Ishikawa (cell line): ENCODE data around the gene MPLKIP.

Source experiments
- CREB1 ChIP-seq: IDR thresholded peaks from 2 replicates; pipeline ENCODE4 v1.6.1; 2012; ENCODE audit warnings: low read depth
- EP300 ChIP-seq: IDR thresholded peaks from 2 replicates; pipeline ENCODE4 v1.6.1; 2012; ENCODE audit warnings: borderline replicate concordance
- NFIC ChIP-seq: IDR thresholded peaks from 2 replicates; pipeline ENCODE4 v1.6.1; 2012
- YY1 ChIP-seq: IDR thresholded peaks from 2 replicates; pipeline ENCODE4 v1.6.1; 2012; ENCODE audit warnings: low read depth
- ZBTB7A ChIP-seq: IDR thresholded peaks from 2 replicates; pipeline ENCODE4 v1.6.1; 2012; ENCODE audit warnings: low read depth
- TF ChIP-seq, protein P1 (sequence below): IDR thresholded peaks from 2 replicates; pipeline ENCODE4 v1.6.1; 2012; ENCODE audit warnings: low read depth, mild to moderate bottlenecking
- TF ChIP-seq, protein P2 (sequence below): IDR thresholded peaks from 2 replicates; pipeline ENCODE4 v1.6.1; 2012

DNA sequence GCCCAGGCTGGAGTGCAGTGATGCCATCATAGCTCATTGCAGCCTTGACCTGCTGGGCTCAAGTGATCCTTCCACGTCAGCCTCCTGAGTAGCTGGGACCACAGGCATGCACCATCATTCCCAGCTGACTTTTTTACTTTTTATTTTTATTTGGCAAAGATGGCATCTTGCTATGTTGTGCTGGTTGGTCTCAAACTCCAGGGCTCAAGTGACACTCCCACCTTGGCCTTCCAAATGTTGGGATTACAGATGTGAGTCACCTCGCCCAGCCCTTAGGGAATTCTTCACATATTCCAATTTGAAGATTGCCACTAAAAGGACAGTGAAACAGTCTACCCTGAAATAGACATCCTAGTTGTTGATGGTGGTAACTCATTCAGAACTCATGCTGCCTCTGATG, 28.1 kb upstream of the MPLKIP start:
- TF ChIP-seq, protein P1, sequence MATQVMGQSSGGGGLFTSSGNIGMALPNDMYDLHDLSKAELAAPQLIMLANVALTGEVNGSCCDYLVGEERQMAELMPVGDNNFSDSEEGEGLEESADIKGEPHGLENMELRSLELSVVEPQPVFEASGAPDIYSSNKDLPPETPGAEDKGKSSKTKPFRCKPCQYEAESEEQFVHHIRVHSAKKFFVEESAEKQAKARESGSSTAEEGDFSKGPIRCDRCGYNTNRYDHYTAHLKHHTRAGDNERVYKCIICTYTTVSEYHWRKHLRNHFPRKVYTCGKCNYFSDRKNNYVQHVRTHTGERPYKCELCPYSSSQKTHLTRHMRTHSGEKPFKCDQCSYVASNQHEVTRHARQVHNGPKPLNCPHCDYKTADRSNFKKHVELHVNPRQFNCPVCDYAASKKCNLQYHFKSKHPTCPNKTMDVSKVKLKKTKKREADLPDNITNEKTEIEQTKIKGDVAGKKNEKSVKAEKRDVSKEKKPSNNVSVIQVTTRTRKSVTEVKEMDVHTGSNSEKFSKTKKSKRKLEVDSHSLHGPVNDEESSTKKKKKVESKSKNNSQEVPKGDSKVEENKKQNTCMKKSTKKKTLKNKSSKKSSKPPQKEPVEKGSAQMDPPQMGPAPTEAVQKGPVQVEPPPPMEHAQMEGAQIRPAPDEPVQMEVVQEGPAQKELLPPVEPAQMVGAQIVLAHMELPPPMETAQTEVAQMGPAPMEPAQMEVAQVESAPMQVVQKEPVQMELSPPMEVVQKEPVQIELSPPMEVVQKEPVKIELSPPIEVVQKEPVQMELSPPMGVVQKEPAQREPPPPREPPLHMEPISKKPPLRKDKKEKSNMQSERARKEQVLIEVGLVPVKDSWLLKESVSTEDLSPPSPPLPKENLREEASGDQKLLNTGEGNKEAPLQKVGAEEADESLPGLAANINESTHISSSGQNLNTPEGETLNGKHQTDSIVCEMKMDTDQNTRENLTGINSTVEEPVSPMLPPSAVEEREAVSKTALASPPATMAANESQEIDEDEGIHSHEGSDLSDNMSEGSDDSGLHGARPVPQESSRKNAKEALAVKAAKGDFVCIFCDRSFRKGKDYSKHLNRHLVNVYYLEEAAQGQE = no peak
- TF ChIP-seq, protein P2, sequence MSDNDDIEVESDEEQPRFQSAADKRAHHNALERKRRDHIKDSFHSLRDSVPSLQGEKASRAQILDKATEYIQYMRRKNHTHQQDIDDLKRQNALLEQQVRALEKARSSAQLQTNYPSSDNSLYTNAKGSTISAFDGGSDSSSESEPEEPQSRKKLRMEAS = no peak
- no peak for TF ChIP-seq EP300
- TF ChIP-seq ZBTB7A = no peak
- TF ChIP-seq NFIC = no peak
- no peak for TF ChIP-seq CREB1
- TF ChIP-seq YY1 = no peak
